Esophagus muscularis mucosa (tissue), 4 donors: ENCODE results near the gene TGFBR3. TPM values are rescaled to one million over a fixed set of nuclear protein-coding genes. Genes with fewer than 3 reads are reported as not detected.

Experiments
- DNase-seq: peaks from one replicate; pipeline ENCODE4 v3.0.0-alpha.2; 2017; ENCODE audit errors: extremely low spot score
- H3K27ac ChIP-seq, 4 donors: fragments of 200-600 bp; sonication (generic); replicated peaks in 1 of 4; 1 replicate in 3 of 4; 2 replicates in 1 of 4; pipeline ENCODE4 v1.5.1; 2016 to 2019; ENCODE audit warnings: mild to moderate bottlenecking in 1 of 4
- H3K27me3 ChIP-seq, 4 donors: fragments of 200-600 bp; sonication (generic); one replicate each; pipeline versions ENCODE4 v1.5.1 to v1.6.0; 2016 to 2019
- H3K36me3 ChIP-seq, 4 donors: fragments of 200-600 bp; sonication (generic); one replicate each; pipeline ENCODE4 v1.5.1; 2016 to 2019
- H3K4me1 ChIP-seq, 4 donors: fragments of 200-600 bp; sonication (generic); one replicate each; pipeline ENCODE4 v1.5.1; 2016 to 2019
- H3K4me3 ChIP-seq, 4 donors: fragments of 200-600 bp; sonication (generic); 1 replicate in 2 of 4; 2 replicates in 2 of 4; pipeline ENCODE4 v1.5.1; 2016 to 2019; ENCODE audit warnings: mild to moderate bottlenecking in 4 of 4, moderate library complexity in 1 of 4
- H3K9me3 ChIP-seq, 4 donors: fragments of 200-600 bp; sonication (generic); 1 replicate in 3 of 4; 2 replicates in 1 of 4; pipeline ENCODE4 v1.5.1; 2016 to 2019
- EP300 ChIP-seq: sonication (generic); formaldehyde crosslinking; IDR thresholded peaks from one replicate; pipeline ENCODE4 v1.6.1; 2017; ENCODE audit warnings: antibody characterized with exemption
- POLR2A ChIP-seq: fragments of 450-650 bp; IDR thresholded peaks from one replicate; pipeline ENCODE4 v1.6.1; 2017; ENCODE audit warnings: antibody characterized with exemption, moderate library complexity, mild to moderate bottlenecking, low read depth
- POLR2AphosphoS5 ChIP-seq, 2 donors: sonication (generic); formaldehyde crosslinking; IDR thresholded peaks; one replicate each; pipeline ENCODE4 v1.6.1; 2017; ENCODE audit warnings: antibody characterized with exemption in 2 of 2
- WGBS: methylation state at CpG from one replicate; pipeline ENCODE4 v1.1.5; 2018; 5-methylcytosine and 5-hydroxymethylcytosine counted together
- intact Hi-C: fragments of 100-400 bp; cut with DNase I; formaldehyde crosslinking; loops from one replicate; pipeline ENCODE4 v1.15.1; 2023
- total RNA-seq, 4 donors: library from RNA; depleted of rRNA; stranded (reverse); fragments of >200 nt; gene quantifications; one replicate each; pipeline versions ENCODE4 v1.1.0 to v1.2.1, GENCODE V29; 2016
- TF ChIP-seq, protein P1 (sequence below), 3 experiments: fragments of 200-600 bp in 2 of 3; fragments of 450-650 bp in 1 of 3; sonication (generic) in 2 of 3; IDR thresholded peaks; one replicate each; pipeline ENCODE4 v1.5.1; 2017 to 2019; ENCODE audit warnings: antibody characterized with exemption in 3 of 3, mild to moderate bottlenecking in 2 of 3, moderate library complexity in 1 of 3

TGFBR3 gene
- total RNA-seq, 4 donors from 2014 or later = 176 to 262 (median 188) TPM

DNA sequence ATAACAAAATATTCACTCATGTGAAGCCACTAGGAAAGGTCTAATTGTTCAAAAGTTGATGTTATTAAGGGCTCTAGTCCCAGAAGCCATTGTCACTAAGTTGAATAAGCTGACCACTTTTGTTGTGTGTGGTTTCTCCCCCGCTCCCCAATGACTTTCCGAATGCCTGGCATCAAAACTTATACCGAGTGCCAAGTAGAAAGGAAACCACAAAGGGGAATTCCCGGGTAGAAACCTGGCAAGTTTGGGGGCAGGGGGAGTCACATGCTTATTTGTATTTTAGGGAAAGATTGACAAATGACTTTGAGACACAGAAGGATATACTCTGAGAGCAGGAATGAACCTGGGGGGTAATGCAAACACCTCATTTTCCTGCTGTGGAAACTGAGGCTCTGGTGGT is 154.1 kb downstream of the TGFBR3 start:
- Histone ChIP-seq H3K27ac (peak overlapping the region; percentile 86 to 90 (median 87)), H3K36me3 (peaks cover 0 to 24% (median 14%) of the 10 kb centered on the region in 4 donors), H3K27me3 (no peaks in the 10 kb centered on the region), H3K4me3 (no peak overlapping the region), H3K4me1 (peaks cover 67 to 98% (median 88%) of the 10 kb centered on the region in 4 donors), H3K9me3 (no peaks in the 10 kb centered on the region)
- WGBS = 4% methylated on average over 4 of the region's 4 CpGs
- DNase-seq = no peak
- TF ChIP-seq EP300 = no peak
- TF ChIP-seq POLR2A = no peak
- TF ChIP-seq, protein P1, sequence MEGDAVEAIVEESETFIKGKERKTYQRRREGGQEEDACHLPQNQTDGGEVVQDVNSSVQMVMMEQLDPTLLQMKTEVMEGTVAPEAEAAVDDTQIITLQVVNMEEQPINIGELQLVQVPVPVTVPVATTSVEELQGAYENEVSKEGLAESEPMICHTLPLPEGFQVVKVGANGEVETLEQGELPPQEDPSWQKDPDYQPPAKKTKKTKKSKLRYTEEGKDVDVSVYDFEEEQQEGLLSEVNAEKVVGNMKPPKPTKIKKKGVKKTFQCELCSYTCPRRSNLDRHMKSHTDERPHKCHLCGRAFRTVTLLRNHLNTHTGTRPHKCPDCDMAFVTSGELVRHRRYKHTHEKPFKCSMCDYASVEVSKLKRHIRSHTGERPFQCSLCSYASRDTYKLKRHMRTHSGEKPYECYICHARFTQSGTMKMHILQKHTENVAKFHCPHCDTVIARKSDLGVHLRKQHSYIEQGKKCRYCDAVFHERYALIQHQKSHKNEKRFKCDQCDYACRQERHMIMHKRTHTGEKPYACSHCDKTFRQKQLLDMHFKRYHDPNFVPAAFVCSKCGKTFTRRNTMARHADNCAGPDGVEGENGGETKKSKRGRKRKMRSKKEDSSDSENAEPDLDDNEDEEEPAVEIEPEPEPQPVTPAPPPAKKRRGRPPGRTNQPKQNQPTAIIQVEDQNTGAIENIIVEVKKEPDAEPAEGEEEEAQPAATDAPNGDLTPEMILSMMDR (IDR thresholded peaks at IDR 0.05) = no peak
- no peak for TF ChIP-seq POLR2AphosphoS5 (IDR thresholded peaks at IDR 0.05)
- intact Hi-C loops = loop anchor here (5.0 kb wide), 1 partner anchor 155 kb away; the partner anchor contains the start of gene TGFBR3

DNA sequence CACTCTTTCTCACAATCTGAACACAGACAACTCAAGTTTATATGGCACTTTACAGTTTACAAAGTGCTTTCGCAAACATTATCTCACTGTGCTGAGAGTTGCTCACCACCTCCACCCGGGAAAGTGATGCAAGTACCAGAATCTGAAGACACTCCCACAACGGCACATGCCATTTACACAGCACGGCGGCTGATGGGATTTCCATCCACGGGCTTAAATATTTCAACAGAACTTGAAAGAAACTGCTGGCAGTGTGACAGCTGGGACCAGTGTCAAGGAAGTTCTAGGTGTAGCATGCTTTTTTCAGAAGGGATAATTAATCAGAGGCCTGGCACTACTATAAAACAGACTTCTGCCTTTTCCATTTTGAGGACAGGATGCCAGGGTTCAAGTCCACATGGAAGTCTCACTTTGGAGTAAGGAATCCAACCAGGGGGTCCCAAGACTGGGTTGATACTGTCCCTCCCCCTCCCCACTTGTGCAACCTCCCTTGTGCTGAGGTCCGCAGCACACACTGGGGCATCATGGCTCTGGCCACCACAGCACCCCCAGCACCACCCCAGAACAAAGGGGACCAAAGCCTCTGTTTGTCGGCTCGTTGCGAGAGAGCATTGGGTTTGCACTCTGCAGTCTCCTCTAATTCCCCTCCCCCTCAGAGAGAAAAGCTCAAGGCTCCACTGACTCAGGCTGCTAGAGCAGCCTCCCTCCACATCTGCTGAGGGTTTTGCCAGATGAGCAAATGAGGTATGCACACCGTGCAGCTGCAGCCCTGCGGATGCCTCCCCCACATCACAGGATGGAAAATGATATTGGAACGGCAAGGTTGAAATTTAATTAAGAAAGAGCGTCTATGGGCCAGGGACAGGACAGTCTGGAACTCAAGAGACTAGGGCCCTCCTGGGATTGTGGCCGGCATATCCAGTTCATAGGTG is 154.9 kb downstream of the TGFBR3 start:
- H3K27ac ChIP-seq = peak overlapping the region; percentile 86 to 90 (median 87)
- 46% methylated on average over 15 of the region's 15 CpGs for WGBS
- no peak overlapping the region for H3K4me3 ChIP-seq
- H3K4me1 ChIP-seq = peaks cover 67 to 98% (median 88%) of the 10 kb centered on the region in 4 donors
- DNase-seq = peak; percentile 96
- H3K27me3 ChIP-seq = no peaks in the 10 kb centered on the region
- TF ChIP-seq POLR2A (no peak), POLR2AphosphoS5 (IDR thresholded peaks at IDR 0.05) (peak; percentile 82 to 84), EP300 (peak; percentile 92)
- TF ChIP-seq, protein P1 (IDR thresholded peaks at IDR 0.05) = no peak
- H3K9me3 ChIP-seq = no peaks in the 10 kb centered on the region
- intact Hi-C loops = loop anchor here (5.0 kb wide), 1 partner anchor 156 kb away; the partner anchor contains the start of gene TGFBR3
- H3K36me3 ChIP-seq = peaks cover 0 to 24% (median 14%) of the 10 kb centered on the region in 4 donors

DNA sequence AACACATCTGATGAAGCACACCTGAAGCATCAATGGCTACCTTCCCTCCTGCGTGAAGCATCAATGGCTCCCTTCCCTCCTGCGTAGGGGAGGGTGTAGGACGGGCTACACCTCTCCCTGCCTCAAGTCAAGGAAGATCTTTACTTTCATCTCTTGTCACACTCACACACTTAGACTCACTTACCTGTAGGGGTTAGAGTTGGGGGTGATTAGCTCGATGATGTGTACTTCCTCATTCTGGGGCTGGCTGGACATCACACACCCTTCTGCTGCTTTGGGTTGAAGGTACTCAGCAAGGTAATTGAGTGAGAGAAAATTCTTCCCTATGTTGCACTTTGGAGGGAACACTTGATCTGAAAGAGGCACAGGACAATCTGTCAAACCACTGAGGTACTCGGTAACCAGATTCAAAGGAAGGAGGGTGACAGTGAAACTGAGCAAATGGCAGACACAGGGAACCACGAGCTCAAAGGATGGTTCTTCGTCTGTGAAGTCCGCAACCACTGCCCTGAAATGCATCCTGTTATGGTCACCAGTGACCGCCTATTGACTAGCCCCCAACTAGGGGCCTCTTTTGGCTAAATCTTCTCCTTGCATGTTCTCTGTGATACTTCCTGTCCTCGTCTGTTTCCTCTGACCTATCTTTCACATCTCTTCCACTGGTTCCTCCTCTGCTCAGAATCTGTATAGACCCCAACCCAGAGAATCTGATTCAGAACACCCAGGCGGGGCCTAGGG is 156.2 kb downstream of the TGFBR3 start:
- no peak overlapping the region for H3K4me3 ChIP-seq
- no peak for DNase-seq
- intact Hi-C loops = loop anchor here (5.0 kb wide), 1 partner anchor 158 kb away; the partner anchor contains the start of gene TGFBR3
- peak in 1 of 2 donors; percentile 15 for TF ChIP-seq POLR2AphosphoS5 (IDR thresholded peaks at IDR 0.05)
- no peak for TF ChIP-seq EP300
- H3K9me3 ChIP-seq = no peaks in the 10 kb centered on the region
- H3K27ac ChIP-seq = peak overlapping the region; percentile 86 to 90 (median 87)
- 87% methylated on average over 11 of the region's 11 CpGs for WGBS
- no peaks in the 10 kb centered on the region for H3K27me3 ChIP-seq
- peaks cover 0 to 23% (median 14%) of the 10 kb centered on the region in 4 donors for H3K36me3 ChIP-seq
- H3K4me1 ChIP-seq = peaks cover 67 to 98% (median 87%) of the 10 kb centered on the region in 4 donors

DNA sequence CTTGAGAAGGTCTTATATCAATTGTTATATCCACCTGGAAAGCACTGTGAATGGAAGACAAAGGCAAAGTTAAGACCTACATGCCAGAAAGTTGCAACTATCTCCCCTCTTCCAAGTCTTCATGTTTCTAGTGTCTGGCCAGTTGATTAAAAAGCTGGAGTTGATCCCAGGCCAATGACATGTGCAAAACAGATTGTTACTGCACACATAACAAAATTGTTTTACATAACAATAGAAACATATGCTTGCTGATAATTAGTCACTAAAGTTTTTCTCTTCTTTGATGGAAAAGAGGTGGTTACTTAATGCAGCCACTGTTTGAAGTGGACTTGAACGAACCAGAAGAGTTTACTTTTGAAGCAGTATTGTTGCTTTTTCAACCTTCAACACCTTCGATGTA is 158.2 kb downstream of the TGFBR3 start:
- no peaks in the 10 kb centered on the region for H3K27me3 ChIP-seq
- H3K27ac ChIP-seq = peak overlapping the region; percentile 86 to 90 (median 87)
- peaks cover 66 to 93% (median 82%) of the 10 kb centered on the region in 4 donors for H3K4me1 ChIP-seq
- no peaks in the 10 kb centered on the region for H3K9me3 ChIP-seq
- TF ChIP-seq POLR2A (no peak), POLR2AphosphoS5 (IDR thresholded peaks at IDR 0.05) (no peak), EP300 (no peak)
- TF ChIP-seq, protein P1 (IDR thresholded peaks at IDR 0.05) = no peak
- intact Hi-C loops = no loop called here
- DNase-seq = no peak
- WGBS = 55% methylated on average over 2 of the region's 2 CpGs
- H3K36me3 ChIP-seq = peaks cover 0 to 15% (median 12%) of the 10 kb centered on the region in 4 donors
- no peak overlapping the region for H3K4me3 ChIP-seq
